A673 (cell line): ENCODE measurements around the gene TMEM213.

ENCODE experiments used
- CTCF ChIP-seq: fragments of 300-800, 200-600 bp; sonication (generic); conservative IDR thresholded peaks from 2 replicates; pipeline ENCODE4 v1.5.1; 2017; ENCODE audit warnings: low read depth, mild to moderate bottlenecking, antibody characterized with exemption, low read length, moderate library complexity, mixed read lengths
- EZH2 ChIP-seq: fragments of 200-600 bp; sonication (generic); IDR thresholded peaks from 2 replicates; pipeline ENCODE4 v1.6.1; 2017; ENCODE audit warnings: borderline replicate concordance, low read depth, mild to moderate bottlenecking, mixed read lengths, antibody characterized with exemption, low read length; ENCODE audit not compliant: poor library complexity, severe bottlenecking

- no peak for TF ChIP-seq CTCF
- no peak for TF ChIP-seq EZH2
Measured at GRCh38 chr7:138828302-138828701, 30.5 kb downstream of the TMEM213 start.
